KMS-11 (cell line): ENCODE measurements around the gene PCDH15.

Experiments used
- H2AFZ ChIP-seq: fragments of 200-600 bp; sonication (generic); 2 replicates; pipeline ENCODE4 v1.6.1; 2016; ENCODE audit warnings: antibody characterized with exemption, mixed run types, low read depth
- H3K27ac ChIP-seq: fragments of 200-600 bp; sonication (generic); 2 replicates; pipeline ENCODE4 v1.6.1; 2016; ENCODE audit warnings: mild to moderate bottlenecking, mixed run types
- H3K27me3 ChIP-seq: fragments of 200-600 bp; sonication (generic); 2 replicates; pipeline ENCODE4 v1.6.1; 2017; ENCODE audit warnings: mild to moderate bottlenecking, low read depth, mixed run types, moderate library complexity; ENCODE audit not compliant: insufficient read depth
- H3K36me3 ChIP-seq: fragments of 200-600 bp; sonication (generic); 2 replicates; pipeline ENCODE4 v1.6.1; 2017; ENCODE audit warnings: mild to moderate bottlenecking, mixed run types; ENCODE audit not compliant: insufficient read depth
- H3K4me1 ChIP-seq: fragments of 200-600 bp; sonication (generic); 2 replicates; pipeline ENCODE4 v1.6.1; 2016; ENCODE audit warnings: mild to moderate bottlenecking, low read depth, mixed run types; ENCODE audit not compliant: poor library complexity, severe bottlenecking
- H3K4me2 ChIP-seq: fragments of 200-600 bp; sonication (generic); 2 replicates; pipeline ENCODE4 v1.7.0; 2016; ENCODE audit warnings: mild to moderate bottlenecking, mixed run types
- H3K4me3 ChIP-seq: fragments of 200-600 bp; sonication (generic); IDR thresholded peaks from 2 replicates; pipeline ENCODE4 v1.6.1; 2017; ENCODE audit warnings: low read depth, low read length, mixed read lengths; ENCODE audit not compliant: insufficient read depth
- H3K79me2 ChIP-seq: fragments of 200-600 bp; sonication (generic); 2 replicates; pipeline ENCODE4 v1.6.1; 2016; ENCODE audit warnings: low read depth, mixed run types; ENCODE audit not compliant: insufficient read depth
- H3K9ac ChIP-seq: fragments of 200-600 bp; sonication (generic); 2 replicates; pipeline ENCODE4 v1.6.1; 2016; ENCODE audit warnings: mild to moderate bottlenecking, mixed run types
- H4K20me1 ChIP-seq: fragments of 200-600 bp; sonication (generic); 2 replicates; pipeline ENCODE4 v1.6.1; 2016; ENCODE audit warnings: mild to moderate bottlenecking, mixed run types; ENCODE audit not compliant: insufficient read depth
- TF ChIP-seq, protein P1 (sequence below): fragments of 200-600 bp; sonication (generic); conservative IDR thresholded peaks from 2 replicates; pipeline ENCODE4 v1.6.1; 2017; ENCODE audit warnings: low read depth, mild to moderate bottlenecking, antibody characterized with exemption, low read length, moderate library complexity, mixed read lengths

The PCDH15 gene

DNA sequence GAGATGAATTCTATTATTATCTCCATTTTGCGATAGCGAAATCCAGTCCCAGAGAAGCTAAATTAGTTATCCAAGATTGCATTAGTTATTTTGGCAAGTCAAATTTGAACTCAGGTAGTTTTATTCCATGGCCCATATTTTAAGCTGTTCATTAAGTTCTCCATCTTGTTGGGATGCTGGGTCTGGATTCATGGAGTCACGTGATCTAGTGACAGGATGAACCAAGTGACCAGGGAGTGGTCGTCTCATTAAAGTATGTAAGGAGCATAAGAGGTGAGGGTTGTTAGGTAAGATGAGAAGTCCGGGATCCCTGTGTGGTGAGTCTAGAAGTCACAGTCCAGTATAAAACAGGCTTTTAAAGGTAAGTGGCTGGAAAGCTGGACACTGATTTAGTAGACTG lies 740.5 kb downstream of the PCDH15 start:
- Histone ChIP-seq H3K79me2 (no peaks in the 10 kb centered on the region), H4K20me1 (no peaks in the 10 kb centered on the region), H3K36me3 (no peaks in the 10 kb centered on the region), H3K27ac (no peak overlapping the region), H3K27me3 (no peaks in the 10 kb centered on the region), H3K9ac (no peak overlapping the region), H3K4me3 (no peak overlapping the region), H2AFZ (no peak overlapping the region), H3K4me1 (no peaks in the 10 kb centered on the region), H3K4me2 (no peak overlapping the region)
- TF ChIP-seq, protein P1, sequence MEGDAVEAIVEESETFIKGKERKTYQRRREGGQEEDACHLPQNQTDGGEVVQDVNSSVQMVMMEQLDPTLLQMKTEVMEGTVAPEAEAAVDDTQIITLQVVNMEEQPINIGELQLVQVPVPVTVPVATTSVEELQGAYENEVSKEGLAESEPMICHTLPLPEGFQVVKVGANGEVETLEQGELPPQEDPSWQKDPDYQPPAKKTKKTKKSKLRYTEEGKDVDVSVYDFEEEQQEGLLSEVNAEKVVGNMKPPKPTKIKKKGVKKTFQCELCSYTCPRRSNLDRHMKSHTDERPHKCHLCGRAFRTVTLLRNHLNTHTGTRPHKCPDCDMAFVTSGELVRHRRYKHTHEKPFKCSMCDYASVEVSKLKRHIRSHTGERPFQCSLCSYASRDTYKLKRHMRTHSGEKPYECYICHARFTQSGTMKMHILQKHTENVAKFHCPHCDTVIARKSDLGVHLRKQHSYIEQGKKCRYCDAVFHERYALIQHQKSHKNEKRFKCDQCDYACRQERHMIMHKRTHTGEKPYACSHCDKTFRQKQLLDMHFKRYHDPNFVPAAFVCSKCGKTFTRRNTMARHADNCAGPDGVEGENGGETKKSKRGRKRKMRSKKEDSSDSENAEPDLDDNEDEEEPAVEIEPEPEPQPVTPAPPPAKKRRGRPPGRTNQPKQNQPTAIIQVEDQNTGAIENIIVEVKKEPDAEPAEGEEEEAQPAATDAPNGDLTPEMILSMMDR: no peak

DNA sequence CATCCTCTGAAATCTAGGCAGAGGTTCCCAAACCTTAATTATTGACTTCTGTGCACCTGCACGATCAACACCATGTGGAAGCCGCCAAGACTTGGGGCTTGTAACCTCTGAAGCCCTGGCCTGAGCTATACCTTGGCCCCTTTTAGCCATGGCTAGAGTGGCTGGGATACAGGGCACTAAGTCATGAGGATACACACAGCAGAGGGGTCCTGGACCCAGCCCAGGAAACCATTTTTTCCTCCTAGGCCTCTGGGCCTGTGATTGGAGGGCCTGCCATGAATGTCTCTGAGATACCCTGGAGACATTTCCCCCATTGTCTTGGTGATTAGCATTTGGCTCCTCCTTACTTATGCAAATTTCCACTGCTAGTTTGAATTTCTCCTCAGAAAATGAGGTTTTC lies 743.7 kb downstream of the PCDH15 start:
- Histone ChIP-seq H3K9ac (no peak overlapping the region), H3K4me2 (no peak overlapping the region), H3K36me3 (no peaks in the 10 kb centered on the region), H4K20me1 (no peaks in the 10 kb centered on the region), H3K79me2 (no peaks in the 10 kb centered on the region), H3K27ac (no peak overlapping the region), H3K27me3 (no peaks in the 10 kb centered on the region), H2AFZ (no peak overlapping the region), H3K4me1 (no peaks in the 10 kb centered on the region), H3K4me3 (no peak overlapping the region)
- TF ChIP-seq, protein P1: no peak

DNA sequence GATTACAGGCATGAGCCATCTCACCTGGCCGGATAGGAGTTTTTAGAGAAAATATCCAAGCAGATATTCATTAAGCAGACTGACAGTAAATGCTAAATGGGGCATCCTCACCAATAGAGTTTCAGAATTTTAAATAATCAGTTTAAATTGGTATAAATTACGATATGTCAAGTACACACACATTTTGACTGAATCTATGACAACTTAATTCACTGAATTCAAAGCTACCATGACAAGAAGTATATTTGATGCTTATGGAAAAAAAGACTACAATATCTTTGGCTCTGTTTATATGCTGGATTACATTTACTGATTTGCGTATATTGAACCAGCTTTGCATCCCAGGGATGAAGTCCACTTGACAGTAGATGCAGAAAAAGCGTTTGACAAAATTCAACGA lies 774.7 kb downstream of the PCDH15 start:
- H3K4me3 ChIP-seq: no peak overlapping the region
- H3K27ac ChIP-seq: no peak overlapping the region
- H4K20me1 ChIP-seq: no peaks in the 10 kb centered on the region
- TF ChIP-seq, protein P1: no peak
- H3K4me1 ChIP-seq: no peaks in the 10 kb centered on the region
- no peak overlapping the region for H2AFZ ChIP-seq
- no peaks in the 10 kb centered on the region for H3K27me3 ChIP-seq
- no peak overlapping the region for H3K9ac ChIP-seq
- no peak overlapping the region for H3K4me2 ChIP-seq
- H3K79me2 ChIP-seq: no peaks in the 10 kb centered on the region
- no peaks in the 10 kb centered on the region for H3K36me3 ChIP-seq

DNA sequence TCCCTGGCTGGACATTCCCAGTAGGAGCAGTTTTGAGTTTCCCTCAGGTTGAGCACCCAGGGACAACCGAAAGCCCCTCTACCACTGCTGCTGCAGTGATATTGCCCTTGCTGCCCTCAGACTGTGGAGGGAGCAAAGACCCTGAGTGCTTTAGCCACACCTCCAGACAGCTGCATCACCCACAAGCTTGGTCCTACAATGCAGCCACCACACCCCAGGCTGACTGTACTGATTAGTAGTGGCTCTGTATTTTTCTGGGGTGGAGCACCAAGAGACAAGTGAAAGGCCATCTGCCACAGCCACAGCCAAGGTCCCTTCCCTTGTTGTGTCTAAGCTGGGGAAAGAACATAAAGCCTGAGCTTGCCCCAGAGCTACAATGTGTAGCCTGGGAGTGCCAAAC lies 789.9 kb downstream of the PCDH15 start:
- H3K27ac ChIP-seq: no peak overlapping the region
- no peak overlapping the region for H3K4me3 ChIP-seq
- H3K36me3 ChIP-seq: no peaks in the 10 kb centered on the region
- H3K9ac ChIP-seq: no peak overlapping the region
- H3K27me3 ChIP-seq: no peaks in the 10 kb centered on the region
- H3K4me2 ChIP-seq: no peak overlapping the region
- no peak overlapping the region for H2AFZ ChIP-seq
- H3K4me1 ChIP-seq: no peaks in the 10 kb centered on the region
- TF ChIP-seq, protein P1: no peak
- H4K20me1 ChIP-seq: no peaks in the 10 kb centered on the region
- no peaks in the 10 kb centered on the region for H3K79me2 ChIP-seq
